Ishikawa (cell line): ENCODE results near the gene LRFN3.

Experiments
- EGR1 ChIP-seq: IDR thresholded peaks from 2 replicates; pipeline ENCODE4 v1.6.1; 2012
- TAF1 ChIP-seq: IDR thresholded peaks from 2 replicates; pipeline ENCODE4 v1.6.1; 2012; ENCODE audit warnings: low read depth, mild to moderate bottlenecking
- TF ChIP-seq, protein P1 (sequence below): IDR thresholded peaks from 2 replicates; pipeline ENCODE4 v1.6.1; 2012

DNA sequence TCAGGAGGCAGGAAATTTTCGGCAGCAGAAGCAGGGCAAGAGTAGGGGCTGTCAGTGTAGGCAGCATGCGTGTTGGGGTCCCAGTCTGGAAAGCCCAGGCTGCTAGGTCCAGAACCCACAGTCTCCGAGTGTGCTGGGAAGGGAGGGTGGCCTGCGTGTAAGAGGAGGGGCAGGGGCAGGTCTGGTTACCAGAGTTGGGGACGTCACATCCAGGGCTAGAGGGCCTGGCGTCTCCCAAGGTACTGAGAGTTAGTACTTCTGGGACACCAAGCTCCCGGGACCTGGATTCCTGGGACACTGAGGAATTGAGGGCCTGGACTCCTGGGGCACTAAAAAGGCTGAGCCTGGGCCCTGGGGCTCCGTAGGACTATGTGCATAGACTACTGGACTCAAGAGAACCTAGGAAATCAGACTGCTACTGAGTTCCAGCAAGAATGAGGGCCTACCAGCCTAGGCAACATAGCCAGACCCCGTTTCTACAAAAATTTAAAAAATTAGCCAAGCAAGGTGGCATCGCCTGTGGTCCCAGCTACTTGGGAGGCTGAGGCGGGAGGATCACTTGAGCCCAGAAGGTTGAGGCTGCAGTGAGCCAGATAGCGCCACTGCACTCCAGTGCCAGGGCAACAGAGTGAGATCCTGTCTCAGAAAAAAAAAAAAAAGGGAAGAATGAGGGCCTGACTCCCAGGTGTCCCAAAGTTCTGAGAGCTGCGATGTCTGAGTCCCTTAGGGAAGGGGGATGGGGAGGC, 38.3 kb upstream of the LRFN3 start:
- TF ChIP-seq TAF1: no peak
- TF ChIP-seq, protein P1, sequence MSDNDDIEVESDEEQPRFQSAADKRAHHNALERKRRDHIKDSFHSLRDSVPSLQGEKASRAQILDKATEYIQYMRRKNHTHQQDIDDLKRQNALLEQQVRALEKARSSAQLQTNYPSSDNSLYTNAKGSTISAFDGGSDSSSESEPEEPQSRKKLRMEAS: no peak
- TF ChIP-seq EGR1: no peak
